Activated T-cell treated with anti-CD3 and anti-CD28 coated beads, Interleukin-2, amount 50 U/mL, for 24 hours (primary cell): ENCODE data around the gene EAF1.

ENCODE experiments used
- DNase-seq: peaks from one replicate; pipeline ENCODE4 v3.0.0-alpha.2; 2020
- H3K27ac Mint-ChIP-seq: 2 replicates; pipeline ENCODE4 v1.8.0; 2020; ENCODE audit warnings: mild to moderate bottlenecking, mixed read lengths
- H3K27me3 Mint-ChIP-seq: 2 replicates; pipeline ENCODE4 v1.8.0; 2020; ENCODE audit warnings: mixed read lengths
- H3K36me3 Mint-ChIP-seq: 2 replicates; pipeline ENCODE4 v1.8.0; 2020; ENCODE audit warnings: low read depth, mixed read lengths
- H3K4me1 Mint-ChIP-seq: 2 replicates; pipeline ENCODE4 v1.8.0; 2020; ENCODE audit warnings: low read depth, mixed read lengths
- H3K4me3 Mint-ChIP-seq: 2 replicates; pipeline ENCODE4 v1.8.0; 2020; ENCODE audit warnings: mild to moderate bottlenecking, moderate library complexity, mixed read lengths
- H3K9me3 Mint-ChIP-seq: 2 replicates; pipeline ENCODE4 v1.8.0; 2020; ENCODE audit warnings: mixed read lengths

Gene EAF1

DNA sequence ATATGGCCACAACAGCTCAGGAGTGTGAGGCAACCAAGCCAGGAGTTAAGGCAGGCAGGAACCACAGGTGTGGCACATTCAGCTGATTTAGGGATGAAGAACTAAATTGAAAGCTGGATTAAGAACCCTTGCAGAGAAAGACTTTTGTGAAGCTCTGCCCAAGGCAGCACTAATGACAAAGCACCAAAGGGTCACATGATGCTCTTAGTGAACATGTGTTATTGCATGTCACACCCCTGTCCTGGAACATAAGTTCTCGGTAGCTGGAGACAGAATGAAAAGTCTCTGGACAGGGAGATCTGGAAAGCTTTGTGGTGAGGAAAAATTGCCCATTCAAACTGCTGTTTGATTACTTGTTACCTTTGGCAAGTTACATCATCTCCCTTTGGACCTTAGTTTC, 3.2 kb downstream of the EAF1 start:
- no peak overlapping the region for H3K4me3 Mint-ChIP-seq
- H3K4me1 Mint-ChIP-seq = peaks cover 49% of the 10 kb centered on the region
- no peak for DNase-seq
- no peaks in the 10 kb centered on the region for H3K27me3 Mint-ChIP-seq
- peak overlapping the region; percentile 53 for H3K27ac Mint-ChIP-seq
- H3K36me3 Mint-ChIP-seq = peaks cover 87% of the 10 kb centered on the region
- H3K9me3 Mint-ChIP-seq = peaks cover 4% of the 10 kb centered on the region

DNA sequence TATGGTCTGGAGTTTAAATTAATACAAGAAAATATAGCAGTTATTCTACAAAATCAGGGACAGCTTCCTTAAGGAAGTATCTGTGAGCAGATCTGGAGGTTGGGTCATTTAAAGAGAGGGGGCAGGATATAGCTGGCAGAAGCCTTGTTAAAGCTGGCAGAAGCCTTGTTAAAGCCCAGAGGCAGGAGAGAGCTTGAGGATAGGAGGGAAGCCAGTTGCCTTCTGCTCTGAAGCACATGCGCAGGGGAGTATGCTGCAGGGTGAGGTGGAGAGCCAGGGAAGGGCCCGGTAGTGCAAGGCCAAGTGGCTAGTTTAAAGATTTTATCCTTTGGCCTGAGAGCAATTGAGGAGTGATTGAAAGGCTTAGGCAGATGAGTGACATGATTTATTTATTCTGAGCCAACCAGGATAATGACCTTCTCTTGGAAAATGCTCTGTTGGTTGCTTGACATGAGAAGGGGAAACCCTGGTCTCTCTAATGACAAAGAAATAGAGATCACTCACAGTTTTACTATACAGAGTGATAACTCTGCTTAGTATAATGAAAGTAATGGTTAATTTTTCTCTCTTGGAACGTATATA, 3.9 kb downstream of the EAF1 start:
- Mint-ChIP-seq H3K4me1 (peaks cover 42% of the 10 kb centered on the region), H3K9me3 (peaks cover 4% of the 10 kb centered on the region), H3K4me3 (no peak overlapping the region), H3K36me3 (peaks cover 87% of the 10 kb centered on the region), H3K27me3 (no peaks in the 10 kb centered on the region), H3K27ac (peak overlapping the region; percentile 51)
- no peak for DNase-seq

DNA sequence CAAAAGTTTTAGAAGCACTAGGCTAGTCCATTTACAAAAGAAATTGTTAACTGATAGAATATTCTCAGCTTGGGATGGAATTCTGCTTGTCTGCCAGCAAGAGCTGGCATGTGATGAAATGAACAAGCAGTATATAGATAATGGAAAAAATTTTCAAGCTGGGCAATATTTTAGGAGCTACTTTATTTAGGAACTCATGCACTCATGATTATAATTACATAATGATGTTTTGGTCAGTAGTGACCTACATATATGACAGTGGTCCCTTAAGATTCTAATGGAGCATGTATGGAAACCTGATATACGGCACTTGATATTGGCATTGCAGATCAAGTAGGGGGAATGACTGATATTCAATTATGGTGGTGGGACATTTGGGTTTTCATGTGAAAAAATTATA, 6.1 kb downstream of the EAF1 start:
- no peak overlapping the region for H3K27ac Mint-ChIP-seq
- H3K36me3 Mint-ChIP-seq = peaks cover 87% of the 10 kb centered on the region
- no peaks in the 10 kb centered on the region for H3K27me3 Mint-ChIP-seq
- no peak overlapping the region for H3K4me3 Mint-ChIP-seq
- H3K9me3 Mint-ChIP-seq = no peaks in the 10 kb centered on the region
- peaks cover 33% of the 10 kb centered on the region for H3K4me1 Mint-ChIP-seq
- DNase-seq = no peak

DNA sequence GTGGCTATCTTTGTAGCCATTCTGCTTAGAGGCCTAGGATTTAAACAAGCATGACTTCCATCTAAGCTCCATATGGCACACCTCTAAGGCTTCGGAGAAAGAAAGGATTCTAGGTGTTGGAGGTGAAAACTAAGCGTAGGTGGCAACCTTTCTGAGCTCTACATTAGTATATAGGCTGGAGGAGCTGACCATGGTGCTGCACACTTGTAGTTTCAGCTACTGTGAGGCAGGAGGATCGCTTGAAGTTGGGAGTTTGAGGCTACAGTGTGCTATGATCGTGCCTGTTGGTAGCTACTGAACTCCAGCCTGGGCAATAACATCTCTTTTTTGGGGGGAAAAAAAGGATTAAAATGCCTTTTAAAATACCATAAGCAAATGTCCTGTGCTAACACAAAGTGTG, 7.4 kb downstream of the EAF1 start:
- H3K4me1 Mint-ChIP-seq = peaks cover 27% of the 10 kb centered on the region
- no peaks in the 10 kb centered on the region for H3K27me3 Mint-ChIP-seq
- DNase-seq = no peak
- peaks cover 90% of the 10 kb centered on the region for H3K36me3 Mint-ChIP-seq
- H3K27ac Mint-ChIP-seq = no peak overlapping the region
- no peaks in the 10 kb centered on the region for H3K9me3 Mint-ChIP-seq
- no peak overlapping the region for H3K4me3 Mint-ChIP-seq

DNA sequence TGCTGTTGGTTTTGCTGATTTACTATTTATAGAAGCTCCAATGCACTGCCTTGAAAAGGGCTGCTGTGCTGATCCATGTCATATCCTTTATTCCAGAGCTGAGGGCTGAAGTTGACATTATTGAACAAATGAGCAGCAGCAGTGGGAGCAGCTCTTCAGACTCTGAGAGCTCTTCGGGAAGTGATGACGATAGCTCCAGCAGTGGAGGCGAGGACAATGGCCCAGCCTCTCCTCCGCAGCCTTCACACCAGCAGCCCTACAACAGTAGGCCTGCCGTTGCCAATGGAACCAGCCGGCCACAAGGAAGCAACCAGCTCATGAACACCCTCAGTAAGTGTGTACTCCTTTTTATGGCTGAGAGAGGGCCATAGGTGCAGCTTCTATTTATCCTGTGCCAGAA, 8.8 kb downstream of the EAF1 start:
- Mint-ChIP-seq H3K4me3 (no peak overlapping the region), H3K27me3 (no peaks in the 10 kb centered on the region), H3K4me1 (peaks cover 29% of the 10 kb centered on the region), H3K27ac (no peak overlapping the region), H3K9me3 (no peaks in the 10 kb centered on the region), H3K36me3 (peaks cover 91% of the 10 kb centered on the region)
- DNase-seq = no peak

DNA sequence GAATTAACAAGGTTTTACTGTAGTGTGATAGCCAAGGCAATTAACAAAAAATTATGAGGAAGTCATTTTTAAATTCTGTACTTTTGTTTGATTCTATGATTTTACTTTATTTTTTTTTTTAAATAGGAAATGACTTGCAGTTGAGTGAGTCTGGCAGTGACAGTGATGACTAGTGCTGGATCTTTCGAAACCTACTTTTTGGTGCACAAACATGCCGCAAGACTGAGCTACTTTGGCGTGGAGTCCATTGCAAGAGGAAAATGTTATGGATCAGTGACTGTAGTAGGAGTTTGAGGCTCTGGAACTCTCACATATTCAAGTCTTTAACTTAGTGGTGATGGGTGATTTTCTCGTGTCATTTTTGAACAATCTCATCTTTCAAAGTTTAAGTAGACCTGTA, 11.6 kb downstream of the EAF1 start:
- Mint-ChIP-seq H3K9me3 (no peaks in the 10 kb centered on the region), H3K36me3 (peaks cover 95% of the 10 kb centered on the region), H3K4me3 (no peak overlapping the region), H3K27ac (no peak overlapping the region), H3K27me3 (no peaks in the 10 kb centered on the region), H3K4me1 (peaks cover 18% of the 10 kb centered on the region)
- DNase-seq = no peak

DNA sequence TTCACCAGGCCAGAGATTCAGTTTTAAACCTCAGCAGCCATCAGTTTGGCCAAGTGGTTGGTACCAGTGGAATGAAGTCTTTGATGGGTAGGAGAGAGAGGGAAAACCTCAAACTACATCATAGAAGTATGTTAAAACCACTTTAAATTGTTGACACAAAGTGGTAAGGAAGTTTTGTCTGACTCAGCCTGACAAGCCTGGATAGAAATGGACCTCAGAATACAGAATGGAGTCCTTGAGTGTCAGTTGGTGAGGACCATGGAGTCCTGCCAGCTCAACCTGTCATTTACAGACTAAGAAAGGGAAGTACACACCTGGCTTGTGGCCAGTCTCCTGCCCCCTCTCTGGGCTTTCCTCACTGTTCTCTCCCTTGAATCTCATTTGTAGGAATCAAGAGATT, 12.1 kb downstream of the EAF1 start:
- no peaks in the 10 kb centered on the region for H3K27me3 Mint-ChIP-seq
- no peak overlapping the region for H3K4me3 Mint-ChIP-seq
- H3K9me3 Mint-ChIP-seq = no peaks in the 10 kb centered on the region
- peak overlapping the region; percentile 56 for H3K27ac Mint-ChIP-seq
- DNase-seq = no peak
- H3K4me1 Mint-ChIP-seq = peaks cover 18% of the 10 kb centered on the region
- H3K36me3 Mint-ChIP-seq = peaks cover 95% of the 10 kb centered on the region

DNA sequence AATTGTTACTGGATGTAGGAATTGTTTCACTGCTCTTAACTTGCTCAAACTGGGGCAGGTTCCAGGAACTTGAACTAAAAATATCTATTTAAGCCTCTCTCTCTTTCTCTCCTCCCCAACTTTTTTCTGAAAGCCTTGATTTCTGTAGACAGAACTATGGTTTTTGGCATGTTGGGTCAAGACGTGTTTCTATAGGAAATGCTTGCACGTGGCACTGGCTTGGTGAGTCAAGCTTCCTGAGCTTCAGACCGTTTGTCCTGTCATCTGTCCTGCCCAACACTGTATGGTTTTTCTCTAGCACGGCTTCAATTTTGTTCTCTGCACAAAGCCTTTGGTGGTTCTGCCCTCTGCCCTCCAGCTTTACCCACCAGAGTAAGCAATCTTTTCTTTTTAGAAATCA, 13.5 kb downstream of the EAF1 start:
- H3K27ac Mint-ChIP-seq = peak overlapping the region; percentile 83
- H3K4me1 Mint-ChIP-seq = peaks cover 18% of the 10 kb centered on the region
- no peak for DNase-seq
- no peaks in the 10 kb centered on the region for H3K9me3 Mint-ChIP-seq
- no peaks in the 10 kb centered on the region for H3K27me3 Mint-ChIP-seq
- peaks cover 96% of the 10 kb centered on the region for H3K36me3 Mint-ChIP-seq
- no peak overlapping the region for H3K4me3 Mint-ChIP-seq

DNA sequence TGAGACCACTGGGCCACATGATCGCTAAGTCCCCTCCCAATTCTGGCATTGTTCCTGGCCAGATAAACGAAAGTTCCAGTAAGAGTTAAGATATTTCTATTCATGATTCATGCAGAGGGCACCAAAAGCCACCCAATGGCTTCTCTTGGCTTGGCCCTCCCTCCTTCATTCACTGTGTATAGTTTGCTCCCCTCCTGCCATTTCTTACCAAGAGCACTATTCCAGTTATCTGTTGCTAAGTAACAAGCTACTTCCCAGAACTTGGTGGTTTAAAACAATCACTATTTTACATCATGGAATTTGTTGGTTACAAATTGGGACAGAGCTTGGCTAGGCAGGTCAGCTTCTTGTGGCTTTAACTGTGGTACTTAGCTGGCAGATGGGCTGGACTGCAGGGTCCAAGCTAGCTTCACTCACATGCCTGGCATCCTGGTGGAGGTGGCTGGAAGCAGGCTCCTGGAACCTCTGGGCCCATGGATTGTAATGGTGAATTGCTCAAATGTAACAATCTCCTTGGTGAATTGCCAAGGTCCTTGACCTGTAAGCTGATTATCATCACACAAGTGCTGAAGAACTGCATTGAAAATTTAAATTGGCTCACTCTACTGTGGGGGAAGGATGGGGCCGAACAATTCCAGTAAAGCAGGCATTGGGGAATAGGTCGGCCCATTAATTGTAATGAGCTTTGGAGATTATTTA, 16.6 kb downstream of the EAF1 start:
- no peak overlapping the region for H3K4me3 Mint-ChIP-seq
- no peaks in the 10 kb centered on the region for H3K27me3 Mint-ChIP-seq
- peaks cover 16% of the 10 kb centered on the region for H3K4me1 Mint-ChIP-seq
- peak overlapping the region; percentile 22 for H3K27ac Mint-ChIP-seq
- no peak for DNase-seq
- peaks cover 68% of the 10 kb centered on the region for H3K36me3 Mint-ChIP-seq
- H3K9me3 Mint-ChIP-seq = no peaks in the 10 kb centered on the region

DNA sequence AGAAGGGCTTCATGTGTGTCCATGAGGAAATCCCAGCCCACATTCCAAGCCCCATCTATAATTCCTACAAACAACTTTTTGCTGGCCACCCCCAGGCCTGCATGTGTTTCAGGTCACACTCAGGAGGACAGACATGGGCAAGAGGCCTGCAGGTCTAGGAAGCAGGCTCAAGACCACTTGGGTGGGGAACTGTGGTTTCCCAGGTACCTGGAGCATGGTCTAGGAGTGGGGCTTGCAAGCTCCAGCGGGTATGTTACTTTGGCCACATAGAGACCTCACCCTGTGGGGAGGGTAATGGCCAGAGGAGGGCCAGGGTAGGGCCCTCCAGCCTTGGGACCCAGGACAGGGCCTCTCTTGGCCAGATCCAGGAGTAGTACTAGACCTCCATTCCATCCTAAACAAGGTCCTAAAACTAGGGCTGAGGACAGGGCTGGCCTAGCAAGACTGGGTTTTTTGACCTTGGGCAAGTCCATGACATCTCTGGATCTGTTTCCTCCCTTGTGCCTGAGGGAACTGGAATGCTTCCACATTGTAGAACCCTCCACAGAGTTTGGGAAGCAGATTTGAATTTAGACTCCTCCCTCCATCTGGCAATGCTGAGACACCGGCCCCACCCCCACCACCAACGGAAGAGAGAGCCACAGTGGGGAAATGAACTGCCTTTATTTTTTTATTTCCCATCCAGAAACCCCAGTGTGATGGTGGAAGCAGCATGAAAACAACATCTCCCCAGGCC, 22.3 kb downstream of the EAF1 start:
- Mint-ChIP-seq H3K27me3 (no peaks in the 10 kb centered on the region), H3K9me3 (no peaks in the 10 kb centered on the region), H3K4me1 (no peaks in the 10 kb centered on the region), H3K36me3 (peaks cover 17% of the 10 kb centered on the region), H3K27ac (no peak overlapping the region), H3K4me3 (no peak overlapping the region)
- DNase-seq = no peak

DNA sequence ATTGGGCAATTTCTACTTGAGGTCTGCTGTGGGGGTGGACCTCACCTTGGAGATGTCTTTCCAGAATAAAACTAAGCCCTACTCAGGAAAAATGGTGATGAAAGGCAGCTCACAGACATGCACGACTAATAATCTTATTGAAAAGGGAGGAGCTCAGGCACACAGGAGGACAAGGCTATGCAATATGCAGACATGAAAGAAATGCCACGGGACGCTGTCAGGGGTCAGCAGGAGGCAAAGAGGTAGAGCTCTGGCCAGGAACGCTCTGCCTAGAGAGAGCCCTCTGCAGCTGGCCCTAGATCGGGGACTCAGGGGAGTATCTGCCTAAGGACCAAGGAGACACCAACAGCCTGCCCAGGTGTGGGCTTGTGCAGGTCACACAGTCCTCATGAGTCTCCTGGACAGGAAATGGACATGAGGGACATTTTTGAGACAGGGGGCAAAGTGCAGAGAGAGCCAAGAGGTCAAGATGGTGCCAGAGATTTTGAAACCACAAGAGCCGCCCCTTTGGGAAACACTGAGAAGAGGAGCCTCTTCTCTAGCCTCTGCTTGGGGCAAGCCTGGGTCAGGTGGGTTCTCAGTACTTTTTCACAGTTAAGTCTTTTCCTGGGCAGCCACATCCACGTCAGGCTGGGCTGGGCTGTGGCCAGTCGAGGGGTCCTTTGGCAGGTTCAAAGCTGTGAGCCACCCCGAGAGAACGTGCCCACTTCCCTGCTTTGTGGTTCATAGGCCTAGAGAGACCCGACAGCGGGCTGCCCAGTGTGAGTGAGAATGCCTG, 23.2 kb downstream of the EAF1 start:
- Mint-ChIP-seq H3K36me3 (peaks cover 8% of the 10 kb centered on the region), H3K4me3 (no peak overlapping the region), H3K27me3 (no peaks in the 10 kb centered on the region), H3K9me3 (no peaks in the 10 kb centered on the region), H3K4me1 (no peaks in the 10 kb centered on the region), H3K27ac (no peak overlapping the region)
- no peak for DNase-seq

DNA sequence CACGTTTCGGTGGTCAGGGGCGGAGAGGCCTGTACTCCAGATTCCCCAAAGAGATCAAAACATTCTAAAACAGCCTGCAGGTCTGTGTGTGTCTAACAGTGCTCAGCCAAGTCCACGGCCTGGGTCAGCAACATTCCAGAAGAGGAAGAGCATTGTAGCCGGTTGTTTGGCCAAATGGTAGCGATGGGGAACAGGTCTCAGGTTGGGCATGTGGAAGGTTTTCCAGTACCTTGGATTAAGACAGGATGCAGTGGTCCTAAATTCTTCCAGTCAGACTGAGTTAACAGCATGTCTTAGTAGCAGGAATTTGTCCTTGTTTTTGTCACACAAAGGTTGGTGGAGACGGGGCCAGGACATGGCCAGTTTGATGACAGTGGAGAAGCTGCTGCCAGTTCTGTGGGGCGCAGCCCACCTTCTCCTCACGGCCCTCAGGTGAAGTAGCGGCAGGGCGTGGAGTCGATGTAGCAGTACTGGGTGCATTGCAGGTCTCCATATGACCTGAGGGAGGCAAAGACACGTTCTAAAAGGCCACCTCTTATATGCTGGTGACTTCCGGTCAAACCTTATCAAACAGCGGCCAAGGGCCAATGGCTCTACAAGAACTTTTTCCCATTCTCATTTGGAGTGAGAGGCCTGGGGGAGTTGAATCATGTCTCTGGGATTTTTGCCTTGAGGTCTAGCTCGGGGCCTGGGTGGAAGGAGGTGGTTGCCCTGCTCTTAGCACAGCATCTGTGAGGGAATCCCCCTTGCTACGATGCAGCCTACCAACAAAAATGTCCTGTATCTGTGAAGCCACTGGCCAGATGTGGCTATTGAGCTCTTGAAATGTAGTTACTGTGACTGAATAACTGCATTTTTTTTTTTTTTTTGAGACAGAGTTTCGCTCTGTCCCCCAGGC, 24.1 kb downstream of the EAF1 start:
- DNase-seq = no peak
- Mint-ChIP-seq H3K9me3 (no peaks in the 10 kb centered on the region), H3K4me3 (no peak overlapping the region), H3K27ac (no peak overlapping the region), H3K4me1 (no peaks in the 10 kb centered on the region), H3K36me3 (peaks cover 4% of the 10 kb centered on the region), H3K27me3 (no peaks in the 10 kb centered on the region)

DNA sequence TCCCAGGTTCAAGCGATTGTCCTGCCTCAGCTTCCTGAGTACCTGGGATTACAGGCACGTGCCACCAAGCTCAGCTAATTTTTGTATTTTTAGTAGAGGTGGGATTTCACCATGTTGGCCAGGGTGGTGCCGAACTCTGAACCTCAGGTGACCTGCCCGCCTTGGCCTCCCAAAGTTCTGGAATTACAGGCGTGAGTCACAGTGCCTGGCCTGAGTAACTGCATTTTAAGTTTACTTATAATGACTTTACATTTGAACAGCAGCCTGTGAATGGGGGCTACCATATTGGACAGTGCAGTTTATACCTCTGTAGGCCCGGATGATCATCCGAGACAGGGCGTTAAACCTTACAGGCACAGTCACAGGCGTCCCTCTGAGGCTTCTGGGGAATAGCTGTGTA, 24.8 kb downstream of the EAF1 start:
- H3K27ac Mint-ChIP-seq = no peak overlapping the region
- peaks cover 4% of the 10 kb centered on the region for H3K36me3 Mint-ChIP-seq
- H3K4me1 Mint-ChIP-seq = no peaks in the 10 kb centered on the region

DNA sequence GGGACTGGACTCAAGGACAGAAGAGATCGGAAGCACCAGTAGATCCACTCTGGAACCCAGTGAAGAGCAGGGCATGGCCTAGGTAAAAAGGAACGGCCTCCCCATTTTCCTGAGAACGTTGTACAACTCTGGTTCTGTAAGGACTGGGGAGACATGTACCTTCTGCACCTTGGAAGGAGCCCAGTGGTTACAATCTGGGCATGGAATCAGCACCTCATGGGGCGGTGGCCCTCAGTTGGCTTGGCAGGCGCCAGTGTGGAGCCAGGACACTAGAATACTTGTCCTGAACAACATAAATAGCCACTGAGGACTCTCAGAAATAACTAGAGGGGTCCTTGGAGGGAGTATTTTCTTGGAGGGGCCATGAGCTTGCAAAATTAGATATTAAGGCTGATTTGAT, 25.6 kb downstream of the EAF1 start:
- no peaks in the 10 kb centered on the region for H3K27me3 Mint-ChIP-seq
- no peaks in the 10 kb centered on the region for H3K4me1 Mint-ChIP-seq
- no peak overlapping the region for H3K27ac Mint-ChIP-seq
- peaks cover 4% of the 10 kb centered on the region for H3K36me3 Mint-ChIP-seq
- no peak overlapping the region for H3K4me3 Mint-ChIP-seq
- H3K9me3 Mint-ChIP-seq = no peaks in the 10 kb centered on the region
- no peak for DNase-seq

More for the DNA sequence above, 24.8 kb downstream of the EAF1 start:
- Mint-ChIP-seq H3K4me3 (no peak overlapping the region), H3K9me3 (no peaks in the 10 kb centered on the region), H3K27me3 (no peaks in the 10 kb centered on the region)
- DNase-seq = no peak
